DMS79 treated with DMSO at 0.1 percent for 48 hours (cell line): Measurements from ENCODE around the gene CFAP69.
"Not testable (repeated sequence)": the region's sequence is repeated elsewhere in the genome, so short reads cannot be mapped to it uniquely, and the experiment has no call there.

Experiments used
- DNase-seq: peaks from one replicate; lab custom pipeline; 2025; lab: John Stamatoyannopoulos, UW

Gene CFAP69

GRCh38 chr7:90272242-90272641, 27.3 kb downstream of the CFAP69 start:
- no peak for DNase-seq

GRCh38 chr7:90274161-90274560, 29.2 kb downstream of the CFAP69 start:
- no peak for DNase-seq

GRCh38 chr7:90276033-90276728, 31.2 kb downstream of the CFAP69 start:
- no peak for DNase-seq

DNA sequence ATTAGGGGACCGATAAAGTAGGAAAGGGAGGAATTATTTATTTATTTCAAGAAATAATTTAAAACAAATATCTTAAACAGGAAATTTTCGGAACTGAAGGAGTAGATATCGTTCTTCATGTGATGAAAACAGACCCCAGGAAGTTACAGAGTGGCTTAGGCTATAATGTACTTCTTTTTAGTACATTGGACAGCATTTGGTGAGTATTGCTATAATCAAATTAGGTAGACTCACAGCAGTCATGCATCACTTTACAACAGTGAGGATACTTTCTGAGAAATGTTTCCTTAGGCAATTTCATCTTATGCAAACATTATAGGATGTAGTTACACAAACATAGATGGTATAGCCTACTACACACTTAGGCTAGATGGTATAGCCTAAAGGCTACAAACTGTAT, 43.2 kb downstream of the CFAP69 start:
- DNase-seq, result no peak

DNA sequence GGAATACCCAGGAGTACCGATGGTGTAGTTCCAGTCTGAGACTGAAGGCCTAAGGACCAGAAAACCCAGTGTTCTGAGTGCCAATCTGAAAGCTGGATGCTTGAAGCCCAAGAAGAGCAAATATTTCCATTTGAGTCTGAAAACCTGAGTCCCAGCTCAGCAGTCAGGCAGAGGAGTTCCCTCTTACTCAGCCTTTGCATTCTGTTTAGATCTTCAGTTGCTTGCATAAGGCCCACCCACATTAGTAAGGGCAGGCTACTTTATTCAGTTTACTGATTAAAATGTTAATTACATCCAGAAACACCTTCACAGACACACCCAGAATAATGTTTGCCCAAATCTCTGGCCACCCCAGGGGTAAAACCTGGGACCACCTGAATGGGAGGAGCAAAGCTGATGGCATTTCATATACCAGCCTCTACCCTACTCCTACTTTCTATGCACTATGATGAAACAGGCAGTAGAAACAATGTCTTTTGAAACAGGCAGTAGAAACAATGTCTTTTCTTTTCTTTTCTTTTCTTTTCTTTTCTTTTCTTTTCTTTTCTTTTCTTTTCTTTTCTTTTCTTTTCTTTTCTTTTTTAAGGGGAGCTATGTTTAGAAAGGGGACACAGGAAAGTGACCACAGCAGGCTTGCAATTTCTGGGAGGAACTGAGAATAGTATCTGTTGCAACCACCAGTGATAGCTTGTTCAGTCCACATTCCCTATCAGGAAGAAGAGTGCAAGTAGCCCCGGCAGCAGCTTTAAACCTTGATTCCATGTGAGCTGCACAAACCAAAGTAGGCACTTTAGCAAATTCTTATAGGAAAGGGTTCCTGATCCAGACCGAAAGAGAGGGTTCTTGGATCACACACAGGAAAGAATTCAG, 45.5 kb downstream of the CFAP69 start:
- DNase-seq, result no peak

GRCh38 chr7:90298145-90299038, 53.4 kb downstream of the CFAP69 start:
- no peak for DNase-seq

- no peak for DNase-seq
Observed at GRCh38 chr7:90303241-90303640, 58.3 kb downstream of the CFAP69 start.

DNA sequence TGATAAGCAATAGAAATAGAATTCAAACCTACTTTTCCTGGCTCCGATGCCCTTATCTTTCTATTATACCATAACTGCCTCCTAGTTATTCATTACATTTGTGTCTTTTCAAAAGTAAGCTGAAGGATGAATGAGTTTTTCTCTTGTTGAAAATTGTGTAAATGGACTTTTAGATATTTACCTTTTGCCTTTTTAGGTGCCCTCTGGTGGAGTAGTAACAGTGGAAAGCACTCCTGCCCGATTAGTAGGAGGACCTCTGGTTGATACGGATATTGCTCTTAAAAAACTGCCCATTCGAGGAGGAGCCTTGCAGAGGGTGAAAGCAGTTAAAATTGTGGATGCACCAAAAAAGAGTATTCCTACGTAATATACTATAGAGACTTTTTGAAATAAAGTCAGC, 64.9 kb downstream of the CFAP69 start:
- DNase-seq, result no peak

DNA sequence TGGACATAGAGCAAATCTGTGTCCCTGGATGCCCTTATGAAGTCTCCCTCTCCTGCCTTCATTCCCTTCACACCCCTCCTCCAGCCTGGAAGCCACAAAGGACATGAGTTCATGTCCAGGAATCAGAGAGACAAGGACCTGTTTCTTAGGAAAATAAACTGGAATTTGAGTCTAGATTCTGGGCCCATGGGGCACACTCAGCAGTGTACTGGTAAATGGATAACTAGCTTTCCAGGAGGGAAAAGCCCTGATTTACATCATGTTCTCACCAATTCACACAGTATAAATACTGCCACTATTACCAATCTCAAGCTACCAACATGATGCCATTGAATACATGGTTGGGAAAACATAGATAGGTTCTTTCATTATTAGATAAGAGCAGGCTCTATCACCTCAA, 66.2 kb downstream of the CFAP69 start:
- no peak for DNase-seq

- no peak for DNase-seq
Observed at GRCh38 chr7:90312745-90313144, 67.8 kb downstream of the CFAP69 start.

- DNase-seq, result no peak
Observed at GRCh38 chr7:90313907-90314306, 68.9 kb downstream of the CFAP69 start.

DNA sequence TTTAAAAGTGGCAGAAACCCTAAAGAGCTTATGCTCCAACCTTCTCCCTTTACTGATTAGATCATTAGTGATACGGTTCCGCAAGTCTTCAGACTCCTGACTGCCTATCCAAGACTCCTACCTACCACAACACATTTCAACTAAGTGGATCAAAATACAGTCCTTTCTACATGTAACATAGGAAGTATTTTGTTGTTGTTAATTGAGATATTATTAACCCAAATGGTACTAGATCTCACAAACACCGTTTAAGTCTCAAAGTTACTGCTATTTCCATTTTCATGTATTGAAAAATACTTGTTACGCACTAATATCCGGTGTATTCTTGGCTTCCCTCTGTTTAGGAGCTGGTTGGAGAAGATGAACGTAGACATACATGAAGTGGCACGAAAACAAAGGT, 75.0 kb downstream of the CFAP69 start:
- no peak for DNase-seq

DNA sequence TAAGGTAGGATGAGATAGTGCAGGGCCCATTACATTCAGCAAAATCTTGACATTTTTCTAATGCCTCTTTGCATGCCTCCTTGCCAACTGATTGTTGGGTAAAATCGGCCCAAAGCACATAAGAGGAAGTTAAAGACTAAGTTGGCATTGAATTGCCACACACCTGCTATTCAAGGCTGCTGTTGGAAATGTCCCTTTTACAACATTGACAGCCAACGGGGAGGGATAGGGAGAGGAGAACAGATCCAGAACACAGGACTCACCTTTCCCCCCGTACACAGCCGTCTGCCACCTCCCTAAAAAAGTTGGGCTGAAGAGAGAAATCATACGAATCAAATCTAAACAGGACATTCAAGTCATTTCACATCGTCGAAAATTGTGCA, 75.4 kb downstream of the CFAP69 start:
- no peak for DNase-seq

GRCh38 chr7:90320801-90321494, 76.0 kb downstream of the CFAP69 start, which contains the start of gene FAM237B:
Gene FAM237B (minus strand): TSS chr7:90321304. CDS start chr7:90319748, 1,556 bp downstream.
- DNase-seq, result no peak

DNA sequence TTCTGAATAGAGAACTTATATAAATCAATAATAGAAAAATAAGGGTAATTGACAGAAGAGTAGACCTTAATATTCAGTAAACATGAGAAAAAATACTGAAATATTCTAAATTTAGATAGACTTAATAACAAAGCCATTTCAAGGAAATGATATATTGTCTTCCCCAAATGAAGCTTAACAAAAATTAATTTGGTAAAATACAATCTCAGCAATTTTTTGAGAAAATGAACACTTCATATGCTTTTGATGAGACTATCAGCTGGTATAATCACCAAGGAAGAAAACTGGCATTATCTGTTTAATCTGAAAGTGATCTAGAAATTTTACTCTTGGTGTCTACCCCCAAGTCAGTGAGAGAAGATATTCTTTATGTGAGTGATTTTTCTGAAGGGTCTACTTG, 77.9 kb downstream of the CFAP69 start:
- no peak for DNase-seq

DNA sequence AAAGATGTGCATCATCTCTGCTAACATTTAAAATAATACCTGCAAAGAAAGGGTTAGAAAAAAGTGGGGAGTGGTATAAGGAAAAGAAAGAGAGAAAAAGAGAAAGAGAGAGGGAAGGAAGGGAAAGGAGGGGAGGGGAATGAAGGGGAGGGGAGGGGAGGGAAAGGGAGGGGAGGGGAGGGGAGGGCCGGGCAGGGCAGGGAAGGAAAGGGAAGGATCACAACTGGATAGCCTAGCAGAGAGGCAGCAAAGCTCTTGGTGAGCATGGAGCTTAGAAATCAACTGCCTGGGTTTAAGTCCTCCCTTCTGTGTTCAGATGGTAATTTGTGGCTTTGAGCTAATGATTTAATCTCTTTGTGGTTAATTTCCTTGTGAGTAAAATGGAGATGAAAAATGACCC, 81.5 kb downstream of the CFAP69 start:
- no peak for DNase-seq

- DNase-seq, result no peak
Observed at GRCh38 chr7:90334193-90334843, 89.3 kb downstream of the CFAP69 start.

DNA sequence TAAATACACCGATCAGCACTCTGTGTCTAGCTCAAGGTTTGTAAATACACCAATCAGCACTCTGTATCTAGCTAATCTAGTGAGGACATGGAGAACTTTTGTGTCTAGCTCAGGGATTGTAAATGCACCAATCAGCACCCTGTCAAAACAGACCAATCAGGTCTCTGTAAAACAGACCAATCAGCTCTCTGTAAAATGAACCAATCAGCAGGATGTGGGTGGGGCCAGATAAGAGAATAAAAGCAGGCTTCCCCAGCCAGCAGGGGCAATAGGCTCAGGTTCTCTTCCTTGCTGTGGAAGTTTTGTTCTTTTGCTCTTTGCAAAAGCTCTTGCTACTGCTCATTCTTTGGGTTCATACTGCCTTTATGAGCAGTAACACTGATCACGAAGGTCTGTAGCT, 90.0 kb downstream of the CFAP69 start:
- not testable (repeated sequence) for DNase-seq

- no peak for DNase-seq
Observed at GRCh38 chr7:90337106-90337505, 92.1 kb downstream of the CFAP69 start.

GRCh38 chr7:90345016-90345415, 100.0 kb downstream of the CFAP69 start:
- DNase-seq, result no peak
